ENCODE measurements around the gene LRRC7.

The LRRC7 gene

DNA sequence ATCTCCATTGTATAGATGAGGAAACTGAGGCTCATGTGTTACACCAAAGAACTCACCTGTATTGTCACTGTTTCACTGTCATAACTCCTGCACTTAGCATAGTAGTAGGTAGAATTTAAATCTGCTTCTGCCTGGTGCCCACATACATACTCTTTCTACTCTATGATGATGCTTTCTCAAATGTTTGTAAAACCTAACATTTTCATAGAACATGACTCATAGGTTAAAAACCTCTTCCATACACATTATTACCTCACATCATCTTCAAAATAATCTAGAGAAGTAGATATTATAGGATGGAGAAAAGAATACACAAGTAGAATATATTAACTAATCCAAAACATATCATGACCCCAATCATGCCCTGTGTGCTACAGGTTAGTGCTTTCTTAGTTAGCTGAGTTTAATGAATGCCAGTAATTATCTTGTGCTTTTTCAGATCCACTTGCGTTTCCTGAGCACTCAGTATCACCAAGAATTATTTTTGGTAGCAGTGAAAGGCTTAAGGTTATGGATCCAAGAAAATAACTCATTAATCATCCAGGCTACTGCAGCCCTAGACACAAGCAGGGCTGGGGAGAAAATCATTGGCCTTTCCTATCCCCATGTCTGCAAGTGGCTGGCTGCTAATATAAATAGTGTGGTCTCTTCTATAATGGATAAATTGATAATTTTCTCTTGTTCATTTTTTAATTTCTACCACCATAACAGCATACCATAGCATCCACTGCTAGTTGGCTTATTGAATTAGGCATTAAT is 480.8 kb downstream of the LRRC7 start:
- no peak for FAIRE-seq

DNA sequence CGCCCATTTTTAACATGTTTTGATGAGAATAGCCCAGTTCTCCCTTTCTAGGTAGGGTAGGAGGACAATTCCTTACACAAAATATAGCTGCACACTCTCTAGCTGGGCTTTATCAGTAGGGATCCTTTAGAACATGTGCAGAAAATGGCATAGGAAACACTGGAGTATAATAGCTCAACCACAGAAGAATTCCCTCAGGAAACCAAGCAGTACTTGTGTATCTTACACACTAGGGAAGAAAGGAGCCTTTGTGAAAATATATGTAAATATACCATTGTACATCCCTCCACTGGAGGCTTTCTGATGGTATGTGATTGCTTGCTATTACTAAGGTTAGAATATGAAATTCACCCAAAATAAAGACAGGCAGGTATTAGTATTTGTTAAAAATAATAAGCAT is 484.2 kb downstream of the LRRC7 start:
- FAIRE-seq, result no peak

DNA sequence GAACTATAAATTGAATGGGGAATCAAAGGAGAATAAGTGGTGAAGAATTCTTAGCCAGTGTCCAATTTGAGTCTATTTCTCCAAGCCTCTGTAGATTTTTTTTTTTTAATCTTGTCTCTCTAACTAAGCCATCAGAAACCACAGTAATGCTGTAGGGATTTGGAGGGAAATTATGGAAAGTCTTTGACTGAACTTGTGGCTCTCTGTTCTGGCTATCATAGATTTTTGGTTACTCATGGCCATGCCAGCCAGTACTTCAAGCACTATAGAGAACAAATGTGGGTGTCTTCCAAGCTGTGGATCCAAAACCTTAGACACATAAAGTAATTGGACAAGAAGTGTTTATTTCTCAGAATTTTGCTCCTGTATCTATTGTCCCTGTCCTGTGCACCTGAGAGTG is 489.8 kb downstream of the LRRC7 start:
- FAIRE-seq, result no peak

DNA sequence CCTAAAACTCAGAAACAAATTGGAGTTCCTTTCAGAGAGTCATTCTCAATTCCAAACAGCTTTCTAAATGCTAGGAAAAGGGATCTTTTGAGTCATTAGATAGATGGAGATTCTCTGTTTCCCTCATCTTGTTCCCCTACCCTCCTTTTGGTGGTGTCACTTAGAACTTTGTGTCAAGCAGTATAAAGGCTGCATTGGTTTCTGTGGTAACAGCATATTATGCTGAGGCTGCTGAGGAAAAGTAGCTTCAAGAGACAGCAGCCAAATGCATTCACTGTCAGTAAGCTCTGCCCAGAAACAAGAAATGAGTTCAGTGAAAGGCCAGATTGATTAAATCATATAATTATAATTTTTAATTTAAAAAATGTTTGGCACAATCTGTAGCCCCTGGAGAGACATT is 493.5 kb downstream of the LRRC7 start:
- FAIRE-seq, result no peak

DNA sequence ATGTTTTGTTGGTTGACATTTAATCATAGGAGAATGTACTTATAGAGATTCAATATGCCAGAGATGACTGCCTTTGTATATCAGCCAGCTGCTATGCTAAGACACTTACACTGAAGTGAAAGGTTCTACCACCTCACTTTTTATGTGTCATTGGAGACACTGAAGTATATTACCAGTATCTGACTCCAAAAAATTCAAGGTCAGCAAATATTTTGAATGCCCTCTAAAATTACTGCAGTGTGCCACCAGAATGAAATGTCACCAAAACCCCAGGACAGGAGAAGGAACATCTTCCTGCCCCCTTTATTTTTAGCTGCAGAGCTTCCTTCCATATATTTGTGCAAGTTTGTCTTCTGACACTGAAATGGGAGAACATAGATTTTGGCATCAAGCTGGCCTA is 496.1 kb downstream of the LRRC7 start:
- no peak for FAIRE-seq

DNA sequence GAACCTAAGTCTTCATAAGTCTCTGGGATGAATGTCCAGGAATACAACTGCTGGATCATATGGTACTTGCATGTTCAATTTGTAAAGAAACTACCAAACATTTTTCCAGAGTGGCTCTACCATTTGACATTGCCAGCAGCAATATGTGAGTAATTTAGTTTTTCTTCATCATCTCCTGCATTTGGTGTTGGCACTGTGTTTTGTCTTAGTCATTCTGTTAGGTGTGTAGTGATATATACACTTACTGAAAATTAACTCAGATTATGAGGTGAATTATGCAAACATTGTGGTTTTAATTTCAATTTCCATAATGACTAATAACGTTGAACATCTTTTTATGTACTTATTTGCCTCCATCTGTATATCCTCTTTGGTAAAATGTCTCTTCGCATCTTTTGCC is 499.0 kb downstream of the LRRC7 start:
- no peak for FAIRE-seq

DNA sequence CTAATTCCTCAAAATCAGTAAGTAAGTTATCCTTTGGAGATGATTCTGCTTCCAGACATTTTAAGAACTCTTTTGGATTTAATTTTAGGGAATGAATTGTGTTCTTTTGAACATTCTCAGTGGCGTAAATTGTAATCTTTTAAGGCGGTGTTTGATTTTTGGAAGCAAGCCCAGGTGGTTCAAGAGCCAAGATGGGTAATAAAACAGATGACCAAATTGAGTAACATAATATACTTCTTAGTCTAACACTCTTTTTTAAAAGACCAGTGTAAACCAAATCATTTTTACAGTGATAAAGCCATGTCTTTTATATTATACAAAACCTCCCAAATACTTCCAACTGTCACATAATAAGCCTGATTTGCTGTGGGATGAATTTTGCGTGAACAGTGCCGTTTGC is 503.9 kb downstream of the LRRC7 start:
- FAIRE-seq, result no peak

DNA sequence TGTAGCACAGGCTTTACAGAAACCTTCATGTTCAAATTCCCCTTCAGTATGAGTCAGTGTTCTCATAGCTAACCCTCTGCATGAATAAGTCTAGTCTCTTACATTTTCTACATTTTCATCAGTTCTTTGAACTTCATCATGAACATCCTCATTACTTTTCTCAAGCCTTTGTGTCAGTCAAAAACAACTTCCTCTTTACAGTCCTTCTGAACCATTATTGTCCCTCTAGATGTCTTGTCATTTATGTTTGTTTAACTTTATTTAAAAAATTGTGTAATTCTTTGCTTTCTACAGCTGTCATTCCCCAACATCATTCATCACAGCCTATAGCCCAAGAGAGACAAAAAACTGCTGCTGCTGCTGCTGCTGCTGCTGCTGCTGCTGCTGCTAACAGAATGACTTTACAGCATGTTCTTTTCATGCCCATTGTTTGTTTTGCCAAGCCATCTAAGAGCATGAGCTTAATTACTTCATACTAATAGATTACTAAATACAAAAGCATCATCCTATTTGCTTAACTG is 504.6 kb downstream of the LRRC7 start:
- FAIRE-seq, result no peak

DNA sequence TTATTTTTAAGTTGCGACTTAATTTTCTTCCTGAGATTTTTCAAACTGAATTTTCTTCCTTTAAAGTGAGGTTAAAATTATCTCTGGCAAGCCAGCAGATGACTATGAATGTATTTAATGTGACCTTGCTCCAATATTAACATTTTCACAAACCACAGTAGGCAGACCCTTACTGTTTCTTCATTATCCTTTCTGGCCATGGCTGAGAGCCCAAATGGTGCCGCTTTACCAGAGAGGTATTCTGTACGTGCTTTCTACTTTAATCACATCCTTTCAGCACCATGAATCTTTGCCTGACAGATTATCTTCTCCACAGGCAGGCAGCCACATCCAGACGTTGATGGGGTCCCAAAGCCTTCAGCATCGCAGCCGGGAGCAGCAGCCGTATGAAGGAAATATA is 508.0 kb downstream of the LRRC7 start:
- FAIRE-seq, result no peak

DNA sequence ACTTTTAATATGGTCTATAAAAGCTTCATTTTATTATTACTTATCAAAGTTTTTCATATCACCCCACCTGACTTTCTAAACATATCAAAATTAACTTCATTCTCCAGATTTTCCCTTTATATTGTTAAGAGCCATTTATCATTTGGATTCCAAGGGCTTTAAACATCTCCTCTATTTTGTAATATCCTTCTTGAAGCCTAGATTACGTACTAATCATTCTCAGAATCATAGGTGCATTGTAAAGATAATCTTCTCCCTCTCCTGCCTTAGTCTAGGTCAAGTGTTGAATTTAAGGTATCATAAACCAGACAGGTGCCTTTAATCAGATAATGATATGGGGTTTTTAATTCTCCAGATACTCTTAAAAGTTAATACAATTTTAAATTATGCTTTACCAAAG is 509.3 kb downstream of the LRRC7 start:
- FAIRE-seq, result no peak

DNA sequence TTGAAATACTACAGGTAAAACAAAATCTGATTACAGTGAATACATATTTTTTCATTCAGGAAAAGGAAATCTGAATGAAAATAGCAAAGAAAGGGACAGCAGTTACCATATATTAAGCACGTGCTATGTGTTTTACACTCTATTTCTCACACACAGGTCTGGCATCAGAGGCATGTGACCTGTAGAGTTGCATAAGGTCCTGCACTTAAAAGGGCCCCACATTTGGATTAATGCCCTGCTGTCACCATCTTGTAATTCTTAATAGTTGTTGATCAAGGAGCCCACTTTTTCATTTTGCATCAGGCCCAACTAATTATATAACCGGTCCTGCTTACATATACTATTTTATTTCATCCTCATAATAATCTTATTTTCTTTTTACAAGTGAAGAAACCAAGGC is 511.8 kb downstream of the LRRC7 start:
- FAIRE-seq, result no peak

DNA sequence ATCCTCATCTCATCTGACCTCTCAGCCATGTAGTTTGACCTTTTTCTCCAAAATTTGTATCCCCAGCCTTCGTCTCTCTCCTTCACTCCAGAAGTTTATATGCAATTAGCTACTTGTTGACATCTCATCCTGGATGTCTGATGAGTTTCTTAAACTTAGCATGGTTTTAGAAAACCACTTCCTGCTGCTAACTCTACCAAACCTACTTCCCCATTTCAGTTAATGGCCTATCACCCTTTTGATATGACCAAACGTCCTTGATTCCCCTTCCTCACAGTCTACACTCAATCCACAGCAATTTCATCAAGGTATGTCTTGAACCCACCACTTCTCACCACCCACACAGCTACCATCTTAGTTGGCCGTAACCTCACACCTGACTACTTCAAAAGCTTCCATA is 515.8 kb downstream of the LRRC7 start:
- no peak for FAIRE-seq

DNA sequence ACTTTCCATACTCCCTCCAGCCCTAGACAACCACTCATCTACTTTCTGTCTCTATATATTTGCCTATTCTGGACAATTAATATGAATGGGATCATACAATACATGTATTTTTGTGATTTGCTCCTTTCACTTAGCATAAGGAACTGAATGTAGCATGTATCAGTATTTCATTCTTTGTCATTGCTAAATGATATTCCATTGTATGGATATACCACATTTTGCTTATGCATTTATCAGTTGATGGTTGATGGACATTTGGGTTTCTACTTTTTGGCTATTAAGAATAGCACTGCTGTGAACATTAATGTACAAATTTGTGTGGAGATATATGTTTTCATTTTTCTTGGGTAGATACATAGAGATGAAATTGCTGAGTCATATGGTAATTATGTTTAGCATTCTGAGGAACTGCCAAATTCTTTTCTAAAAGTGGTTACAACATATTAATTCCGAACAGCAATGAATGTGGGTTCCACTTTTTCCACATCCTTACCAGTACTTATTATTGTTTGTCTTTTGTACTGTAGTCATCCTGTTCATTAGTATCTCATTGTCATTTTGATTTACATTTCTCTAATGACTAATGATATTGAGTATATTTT is 516.7 kb downstream of the LRRC7 start:
- no peak for FAIRE-seq

DNA sequence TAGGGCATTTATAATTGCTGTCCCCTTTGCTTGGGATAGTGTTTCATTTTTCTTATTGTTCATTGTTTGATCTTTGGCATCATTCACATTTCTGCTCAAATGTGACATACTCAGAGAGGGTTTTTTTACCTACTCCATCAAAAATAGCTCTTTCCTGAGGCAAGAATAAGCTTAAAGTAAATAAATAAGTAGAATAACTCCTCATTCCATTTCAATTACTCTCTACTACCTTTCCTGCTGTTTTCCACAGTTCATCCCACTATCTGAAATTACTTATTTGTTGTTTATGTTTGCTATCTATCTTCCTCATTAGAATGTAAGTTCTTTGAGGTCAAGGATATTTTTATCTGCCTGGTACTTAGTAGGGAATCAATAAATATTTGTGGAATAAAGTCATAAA is 517.8 kb downstream of the LRRC7 start:
- FAIRE-seq, result no peak

DNA sequence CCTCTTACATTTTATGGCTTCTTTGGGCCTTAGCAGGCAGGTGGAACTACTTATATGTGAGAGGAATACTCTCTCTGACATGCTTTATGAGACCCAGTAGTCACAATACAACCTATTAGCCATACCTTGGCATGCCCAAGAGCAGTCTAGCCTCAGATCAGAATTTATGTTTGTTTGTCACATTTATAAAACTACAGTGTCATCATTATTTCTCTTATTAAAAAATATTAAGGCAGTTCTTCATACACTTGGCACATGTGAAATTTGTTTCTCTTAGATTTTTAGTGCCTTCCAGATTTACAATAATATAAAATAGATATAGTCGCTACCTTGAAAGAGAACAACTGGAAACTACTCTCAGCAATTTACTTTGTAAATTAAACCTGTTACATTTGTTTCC is 519.2 kb downstream of the LRRC7 start:
- FAIRE-seq, result no peak

DNA sequence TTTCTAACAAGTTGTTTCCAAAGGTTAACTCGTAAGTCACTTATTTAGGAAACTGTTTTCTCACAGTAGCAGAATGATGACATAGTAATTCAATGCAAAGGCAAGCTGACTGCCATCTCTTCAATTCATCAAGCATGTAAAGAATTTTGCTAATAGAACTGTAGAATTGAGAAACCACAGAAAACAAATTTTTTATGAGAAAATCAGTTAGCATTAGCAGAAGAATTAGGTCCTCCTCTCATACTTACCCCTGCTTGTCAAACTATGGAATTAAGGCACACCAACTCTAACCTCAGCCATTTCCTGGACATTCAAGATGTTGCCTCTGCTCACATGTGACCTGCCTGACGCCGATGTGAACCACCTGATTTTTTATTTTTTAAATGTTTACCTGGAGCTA is 522.4 kb downstream of the LRRC7 start:
- no peak for FAIRE-seq

DNA sequence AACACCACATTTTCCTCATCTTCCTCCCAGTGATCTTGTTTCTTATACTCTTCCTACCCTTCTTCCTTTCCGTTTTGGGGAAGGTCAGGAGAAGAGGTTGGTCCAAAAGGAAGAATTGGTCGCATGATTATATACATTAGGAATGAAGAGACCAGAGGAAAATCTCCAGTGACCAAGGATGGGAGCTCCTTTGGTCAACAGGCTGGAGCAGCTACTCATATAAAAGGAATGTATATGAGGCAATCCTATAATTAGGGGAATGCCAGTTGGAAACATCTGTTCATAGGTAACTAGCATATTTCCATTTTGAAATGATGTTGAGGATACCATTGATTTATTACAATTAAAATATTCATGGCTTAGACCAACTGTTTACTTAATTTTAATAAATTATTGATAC is 523.2 kb downstream of the LRRC7 start:
- FAIRE-seq, result no peak

DNA sequence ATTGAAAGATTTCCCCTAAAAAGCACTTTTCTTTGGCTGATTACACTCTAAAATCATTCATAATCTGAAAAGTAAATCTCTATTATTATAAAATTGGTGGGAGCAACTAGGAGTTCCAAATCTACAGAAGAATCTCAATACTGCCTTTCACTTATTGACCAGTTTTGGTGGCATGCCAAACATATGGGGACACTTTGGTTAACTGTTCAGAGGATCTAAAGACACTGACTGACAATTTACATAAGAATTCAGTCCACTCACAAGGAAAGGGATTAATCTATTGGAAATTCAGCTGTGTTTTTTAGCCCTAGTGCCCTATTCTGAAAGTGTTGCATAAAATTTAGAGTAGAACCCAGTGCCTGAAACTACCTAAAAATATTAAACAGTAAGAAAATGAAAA is 524.1 kb downstream of the LRRC7 start:
- FAIRE-seq, result no peak

DNA sequence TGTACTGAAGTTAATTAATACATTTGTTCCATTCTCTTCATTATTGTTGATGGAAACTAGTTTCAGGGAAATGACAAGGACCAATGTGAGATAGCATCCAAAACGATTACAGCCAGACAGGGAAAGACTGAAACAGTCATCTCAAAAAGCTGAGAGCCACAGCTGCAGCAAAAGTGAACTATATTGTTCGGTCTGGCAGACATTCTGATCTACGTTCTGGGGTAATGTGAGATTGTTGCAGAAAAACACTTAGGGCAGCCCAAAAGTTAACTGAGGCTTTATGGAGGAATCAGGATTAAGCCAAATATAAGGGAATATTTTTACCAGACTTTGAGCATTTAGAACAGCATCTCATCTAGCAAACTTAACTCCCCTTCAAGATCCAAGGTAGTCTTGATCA is 524.8 kb downstream of the LRRC7 start:
- FAIRE-seq, result no peak

DNA sequence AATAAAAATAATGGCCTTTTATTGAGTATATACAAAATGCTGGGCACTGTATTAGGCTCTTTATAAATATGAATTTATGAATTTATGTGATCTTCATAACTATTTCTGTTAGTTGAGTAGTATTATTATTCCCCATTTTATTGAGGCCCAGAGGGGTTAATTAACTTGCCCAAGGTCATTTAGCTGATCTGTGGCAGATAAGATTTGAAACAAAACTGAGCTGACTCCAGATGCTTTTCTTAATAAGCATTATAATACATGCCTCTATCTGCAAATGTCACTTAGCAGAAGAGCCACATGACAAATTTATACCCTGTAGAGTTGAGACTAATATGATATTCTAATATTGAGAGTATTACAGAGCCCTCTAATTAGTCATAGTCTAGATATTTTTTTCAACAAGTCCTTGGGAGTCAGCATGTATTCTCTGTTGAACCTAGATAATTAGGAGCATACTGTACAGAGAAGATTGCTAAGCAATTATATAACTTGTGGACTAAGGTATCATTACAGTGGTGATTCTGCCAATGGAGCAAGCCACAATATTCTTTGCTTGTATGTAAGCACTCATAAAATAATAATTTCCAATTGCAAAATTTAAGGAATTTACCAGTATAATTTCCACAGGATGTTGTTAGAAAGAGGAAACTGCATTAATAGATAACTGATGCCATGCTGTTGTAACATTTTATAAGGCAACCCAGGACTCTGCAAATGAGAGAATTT is 525.7 kb downstream of the LRRC7 start:
- FAIRE-seq, result no peak

DNA sequence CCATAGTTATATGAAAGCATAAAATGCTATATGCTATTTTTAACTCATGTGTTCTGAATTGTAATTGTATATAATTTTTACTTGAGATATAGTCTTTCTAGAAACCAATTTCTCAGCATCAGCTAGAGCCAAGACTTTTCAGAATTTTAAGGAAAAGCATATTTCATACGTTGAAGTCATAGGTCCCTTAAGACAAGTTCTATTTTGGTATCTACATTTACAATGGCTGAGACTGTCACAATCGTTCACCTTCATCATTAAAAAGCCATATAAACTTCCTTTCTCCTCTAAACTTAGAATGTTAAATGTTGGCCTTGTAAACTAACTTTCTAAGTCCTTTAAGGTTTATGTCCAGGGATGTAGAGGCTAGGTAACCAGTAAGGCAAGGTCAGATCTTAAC is 533.5 kb downstream of the LRRC7 start:
- no peak for FAIRE-seq

DNA sequence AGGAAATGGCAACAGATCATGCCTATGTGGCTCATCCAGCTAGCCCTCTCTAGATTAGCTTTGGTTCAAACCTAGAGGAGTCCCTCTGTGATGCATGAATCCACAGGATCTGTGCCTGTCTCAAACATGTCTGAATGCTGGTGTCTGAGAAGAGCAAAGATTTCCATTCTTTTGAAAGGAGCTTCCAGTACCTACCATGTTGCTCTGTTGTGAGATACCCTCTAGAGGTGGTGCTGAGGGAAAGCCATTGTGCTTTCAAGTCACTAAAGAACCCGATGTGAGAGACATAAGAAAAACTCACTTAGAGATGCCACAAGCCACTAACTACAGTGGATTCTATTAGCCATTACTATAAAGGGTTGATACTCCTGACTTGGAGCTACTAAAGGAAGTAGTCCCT is 534.1 kb downstream of the LRRC7 start:
- no peak for FAIRE-seq

DNA sequence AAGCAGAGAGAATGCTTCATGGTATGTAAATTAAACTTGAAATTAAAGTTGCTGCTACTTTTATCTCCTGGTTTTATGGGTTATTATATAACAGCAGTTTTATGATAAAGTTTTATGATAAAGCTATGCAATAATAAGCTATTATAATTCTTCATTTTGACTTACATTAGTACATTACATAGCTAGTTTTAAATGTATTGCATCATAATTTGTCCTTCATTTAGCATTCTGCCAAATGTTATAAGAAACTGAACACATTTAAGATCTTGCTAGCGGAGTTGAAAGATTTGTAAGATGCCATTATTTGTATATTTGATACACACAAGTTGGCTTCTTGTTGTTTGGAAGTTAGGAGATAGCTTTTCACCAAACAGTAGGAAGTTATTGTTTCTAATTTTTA is 536.0 kb downstream of the LRRC7 start:
- FAIRE-seq, result no peak

DNA sequence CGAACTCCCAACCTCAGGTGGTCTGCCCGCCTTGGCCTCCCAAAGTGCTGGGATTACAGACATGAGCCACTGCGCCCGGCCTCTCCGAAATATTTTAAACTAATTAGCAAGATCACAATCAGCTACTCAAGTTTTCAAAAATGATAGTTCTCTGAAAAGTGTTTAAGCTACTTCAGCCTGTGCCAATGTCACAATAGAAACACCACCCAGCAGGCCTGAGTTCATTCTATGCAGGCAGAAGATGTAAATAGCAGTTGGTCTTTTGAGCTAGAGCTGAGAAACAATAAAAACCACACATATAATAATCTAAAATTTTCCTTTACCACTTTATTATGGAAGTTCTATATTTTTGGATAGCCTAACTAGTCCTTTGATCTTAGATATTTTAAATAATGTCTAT is 541.5 kb downstream of the LRRC7 start:
- no peak for FAIRE-seq

All from A204.1 (cell line).